Ishikawa (cell line): ENCODE measurements around the gene LFNG.

ENCODE experiments used
- CEBPB ChIP-seq: IDR thresholded peaks from 2 replicates; pipeline ENCODE4 v1.6.1; 2012
- CREB1 ChIP-seq: IDR thresholded peaks from 2 replicates; pipeline ENCODE4 v1.6.1; 2012; ENCODE audit warnings: low read depth
- EGR1 ChIP-seq: IDR thresholded peaks from 2 replicates; pipeline ENCODE4 v1.6.1; 2012
- EP300 ChIP-seq: IDR thresholded peaks from 2 replicates; pipeline ENCODE4 v1.6.1; 2012; ENCODE audit warnings: borderline replicate concordance
- FOXM1 ChIP-seq: IDR thresholded peaks from 2 replicates; pipeline ENCODE4 v1.6.1; 2012; ENCODE audit warnings: low read depth, borderline replicate concordance
- NFIC ChIP-seq: IDR thresholded peaks from 2 replicates; pipeline ENCODE4 v1.6.1; 2012
- RAD21 ChIP-seq: IDR thresholded peaks from 2 replicates; pipeline ENCODE4 v1.6.1; 2012; ENCODE audit warnings: low read depth
- REST ChIP-seq: IDR thresholded peaks from 2 replicates; pipeline ENCODE4 v1.6.1; 2012; ENCODE audit warnings: low read depth, mild to moderate bottlenecking
- TAF1 ChIP-seq: IDR thresholded peaks from 2 replicates; pipeline ENCODE4 v1.6.1; 2012; ENCODE audit warnings: low read depth, mild to moderate bottlenecking
- TCF12 ChIP-seq: IDR thresholded peaks from 2 replicates; pipeline ENCODE4 v1.6.1; 2012; ENCODE audit warnings: low read depth
- TEAD4 ChIP-seq: IDR thresholded peaks from 2 replicates; pipeline ENCODE4 v1.6.1; 2012
- YY1 ChIP-seq: IDR thresholded peaks from 2 replicates; pipeline ENCODE4 v1.6.1; 2012; ENCODE audit warnings: low read depth
- ZBTB7A ChIP-seq: IDR thresholded peaks from 2 replicates; pipeline ENCODE4 v1.6.1; 2012; ENCODE audit warnings: low read depth
- TF ChIP-seq, protein P1 (sequence below): IDR thresholded peaks from 2 replicates; pipeline ENCODE4 v1.6.1; 2012
- TF ChIP-seq, protein P2 (sequence below): IDR thresholded peaks from 2 replicates; pipeline ENCODE4 v1.6.1; 2012

LFNG gene

DNA sequence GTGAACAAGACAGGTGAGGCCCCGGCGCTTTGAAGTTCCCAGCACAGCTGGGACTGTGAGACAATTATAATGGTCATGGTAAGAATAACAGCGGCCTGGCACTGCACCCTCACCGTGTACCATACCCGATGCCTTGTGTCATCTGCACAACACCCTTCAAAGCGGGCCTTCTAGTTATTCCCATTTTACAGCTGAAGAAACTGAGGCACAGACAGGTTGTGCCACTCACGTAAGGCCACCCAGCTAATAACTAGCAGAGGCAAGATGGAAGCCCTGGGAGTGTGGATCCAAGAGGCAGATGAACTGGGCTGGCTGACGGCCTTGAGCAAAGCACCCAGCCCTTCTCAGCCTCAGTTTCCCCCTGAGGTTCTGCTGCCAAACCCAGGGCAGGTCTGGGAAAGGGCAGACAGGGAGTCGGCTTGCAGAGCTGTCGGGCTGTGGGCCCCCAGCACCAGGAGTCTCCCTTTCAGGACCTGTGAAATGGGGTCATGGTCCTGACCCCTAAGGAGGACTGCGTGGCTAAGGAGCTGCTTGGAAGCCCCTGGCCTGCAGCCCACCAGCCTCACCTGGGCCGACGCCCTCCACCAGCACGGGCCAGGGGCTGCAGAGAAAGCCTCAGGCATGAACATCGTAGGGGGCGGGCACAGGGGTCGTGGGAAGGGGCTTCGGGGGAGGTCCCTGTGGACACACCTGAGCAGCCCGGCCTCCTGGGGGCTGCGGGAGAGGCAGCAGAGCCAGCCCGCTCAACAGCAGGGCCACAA is 15.3 kb upstream of the LFNG start:
- no peak for TF ChIP-seq CREB1
- no peak for TF ChIP-seq EGR1
- no peak for TF ChIP-seq CEBPB
- no peak for TF ChIP-seq FOXM1
- TF ChIP-seq TAF1 = no peak
- no peak for TF ChIP-seq EP300
- no peak for TF ChIP-seq REST
- TF ChIP-seq, protein P1, sequence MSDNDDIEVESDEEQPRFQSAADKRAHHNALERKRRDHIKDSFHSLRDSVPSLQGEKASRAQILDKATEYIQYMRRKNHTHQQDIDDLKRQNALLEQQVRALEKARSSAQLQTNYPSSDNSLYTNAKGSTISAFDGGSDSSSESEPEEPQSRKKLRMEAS = no peak
- TF ChIP-seq, protein P2, sequence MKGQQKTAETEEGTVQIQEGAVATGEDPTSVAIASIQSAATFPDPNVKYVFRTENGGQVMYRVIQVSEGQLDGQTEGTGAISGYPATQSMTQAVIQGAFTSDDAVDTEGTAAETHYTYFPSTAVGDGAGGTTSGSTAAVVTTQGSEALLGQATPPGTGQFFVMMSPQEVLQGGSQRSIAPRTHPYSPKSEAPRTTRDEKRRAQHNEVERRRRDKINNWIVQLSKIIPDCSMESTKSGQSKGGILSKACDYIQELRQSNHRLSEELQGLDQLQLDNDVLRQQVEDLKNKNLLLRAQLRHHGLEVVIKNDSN = no peak
- no peak for TF ChIP-seq YY1

GRCh38 chr7:2504889-2505375 is 14.6 kb upstream of the LFNG start:
- TF ChIP-seq FOXM1 (peak; percentile 69; the same call in 1 of the 2 replicates), TEAD4 (peak; percentile 26; the same call in 1 of the 2 replicates), TAF1 (no peak), CREB1 (no peak), RAD21 (no peak), YY1 (no peak), TCF12 (peak; percentile 97), REST (no peak), EGR1 (no peak), ZBTB7A (peak; percentile 92; the same call in 1 of the 2 replicates), CEBPB (no peak), NFIC (peak; percentile 34; the same call in 1 of the 2 replicates), EP300 (peak; percentile 88)
- TF ChIP-seq, protein P1 = 0 out of 2 replicates have a peak, but pooled peaks have one; percentile 12
- TF ChIP-seq, protein P2 = no peak

- TF ChIP-seq REST (no peak), TCF12 (no peak), FOXM1 (no peak)
- TF ChIP-seq, protein P1 = no peak
Measured at GRCh38 chr7:2505401-2505800, 14.2 kb upstream of the LFNG start.

GRCh38 chr7:2507208-2507916 is 12.2 kb upstream of the LFNG start:
- TF ChIP-seq EGR1 = no peak
- no peak for TF ChIP-seq CREB1
- TF ChIP-seq YY1 = no peak
- TF ChIP-seq, protein P2 = no peak
